Stimulated activated CD8-positive, alpha-beta memory T cell treated with anti-CD3 and anti-CD28 coated beads, Interleukin-7, amount 100 ng/mL, for 48 hours (primary cell): ENCODE data around the gene C1orf115.
"Not testable (repeated sequence)": the region's sequence is repeated elsewhere in the genome, so short reads cannot be mapped to it uniquely, and the experiment has no call there.

ENCODE experiments used
- DNase-seq, 2 donors: peaks; one replicate each; pipeline ENCODE4 v3.0.0-alpha.2; 2020; ENCODE audit warnings: low read depth in 1 of 2; ENCODE audit errors: extremely low read depth in 1 of 2

The C1orf115 gene

DNA sequence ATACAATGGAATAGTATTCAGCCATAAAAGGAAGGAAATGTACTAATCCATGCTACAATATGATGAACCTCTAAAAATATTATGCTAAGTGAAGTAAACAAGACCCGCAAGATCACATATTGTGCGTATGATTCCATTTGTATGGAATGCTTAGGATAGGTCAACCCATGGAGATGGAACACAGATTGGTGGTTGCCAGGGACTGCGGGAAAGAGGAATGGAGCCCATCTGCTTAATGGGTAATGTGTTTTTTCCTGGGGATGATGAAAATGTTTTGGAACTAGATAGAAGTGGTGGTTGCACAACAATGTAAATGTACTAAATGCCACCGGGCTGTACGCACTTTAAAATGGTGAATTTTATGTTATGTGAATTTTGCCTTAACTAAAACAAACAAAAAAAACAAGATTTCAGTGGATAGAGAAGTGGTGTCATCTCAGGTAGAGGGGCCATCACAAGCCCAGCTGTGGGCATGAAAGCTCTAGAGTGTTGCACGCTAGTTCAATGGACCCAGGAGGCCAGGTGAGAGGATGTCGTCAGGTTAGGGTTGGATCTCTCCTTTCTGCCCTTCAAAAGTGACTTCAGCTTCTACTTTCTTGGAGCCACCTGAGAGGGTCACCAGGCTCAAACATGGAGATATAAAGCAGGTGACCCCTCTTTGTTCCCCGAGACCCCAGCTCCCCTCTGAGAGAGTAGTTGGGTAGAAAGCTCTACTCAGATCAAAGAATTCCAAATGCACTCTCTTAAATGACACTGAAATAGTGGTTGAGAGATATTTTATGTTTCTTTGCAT, 2.5 kb downstream of the C1orf115 start:
- DNase-seq = no peak

DNA sequence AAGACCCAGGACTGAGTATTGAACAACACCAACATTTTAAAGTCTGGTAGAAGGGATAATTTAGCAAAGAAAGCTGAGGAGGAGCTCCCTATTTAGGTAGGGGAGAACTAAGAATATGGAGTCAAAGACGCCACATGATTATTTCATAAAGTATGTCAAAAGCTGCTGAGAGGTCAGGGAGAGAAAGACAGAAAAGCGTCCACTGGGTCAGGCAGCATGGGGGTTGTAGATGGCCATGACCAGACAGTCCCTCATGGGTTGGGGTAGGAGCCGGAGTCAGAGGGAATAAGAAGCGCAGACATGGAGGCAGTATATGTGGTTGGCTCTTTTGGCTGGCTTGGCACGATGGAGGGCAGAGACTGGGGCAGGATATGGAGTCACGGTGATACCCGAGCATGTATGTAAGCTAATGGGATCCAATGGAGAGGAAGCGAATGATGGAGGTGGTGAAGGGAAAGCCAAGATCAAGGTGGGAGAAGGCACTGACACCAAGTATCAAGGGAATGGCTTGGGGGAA, 4.8 kb downstream of the C1orf115 start:
- DNase-seq = no peak

DNA sequence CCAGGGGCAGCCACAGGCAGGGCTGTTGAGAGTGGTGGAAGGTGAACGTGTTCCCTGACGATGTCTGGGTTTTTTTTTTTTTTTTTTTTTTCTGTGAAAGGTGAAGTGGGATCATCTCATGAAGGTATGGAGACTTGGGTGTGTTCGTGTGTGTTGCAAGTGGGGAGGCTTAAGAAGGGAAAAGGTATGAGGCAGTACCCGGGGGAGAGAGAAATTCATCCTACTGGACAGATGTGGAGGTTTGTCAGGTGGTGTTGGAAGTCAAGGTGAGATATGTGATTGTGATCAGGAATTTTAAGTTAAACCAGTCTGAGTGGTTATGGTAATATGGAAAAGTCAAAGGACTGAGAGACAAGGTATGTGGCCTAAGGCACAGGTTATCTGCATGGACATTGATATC, 5.3 kb downstream of the C1orf115 start:
- no peak for DNase-seq

DNA sequence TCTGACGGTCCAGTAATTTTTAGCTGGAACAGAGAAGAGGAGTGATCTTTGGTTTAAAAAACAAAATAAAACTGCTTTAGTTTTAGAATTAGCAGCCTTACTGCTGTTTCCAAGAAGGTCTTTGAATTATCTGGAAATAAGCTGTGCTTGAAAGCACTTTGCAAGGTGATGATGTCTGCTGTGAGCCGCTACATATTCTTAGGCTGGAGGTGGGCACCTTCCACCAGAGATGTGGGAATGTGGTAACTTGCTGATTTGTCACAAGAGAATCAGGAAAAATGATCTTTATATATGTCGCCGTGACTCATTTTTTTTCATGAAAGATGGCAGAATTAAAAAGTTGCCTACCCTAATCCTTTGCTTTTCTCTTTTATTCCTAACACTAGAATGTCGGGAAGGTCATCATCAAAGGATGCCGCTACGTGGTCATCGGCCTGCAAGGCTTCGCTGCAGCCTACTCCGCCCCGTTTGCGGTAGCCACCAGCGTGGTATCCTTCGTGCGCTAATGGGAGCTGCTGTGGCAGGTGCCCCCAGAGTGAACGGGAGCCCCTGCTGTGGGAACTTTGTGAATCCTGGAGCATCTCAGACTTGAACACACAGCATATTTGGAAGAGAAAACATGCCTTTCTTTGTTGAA, 6.2 kb downstream of the C1orf115 start:
- DNase-seq = no peak

DNA sequence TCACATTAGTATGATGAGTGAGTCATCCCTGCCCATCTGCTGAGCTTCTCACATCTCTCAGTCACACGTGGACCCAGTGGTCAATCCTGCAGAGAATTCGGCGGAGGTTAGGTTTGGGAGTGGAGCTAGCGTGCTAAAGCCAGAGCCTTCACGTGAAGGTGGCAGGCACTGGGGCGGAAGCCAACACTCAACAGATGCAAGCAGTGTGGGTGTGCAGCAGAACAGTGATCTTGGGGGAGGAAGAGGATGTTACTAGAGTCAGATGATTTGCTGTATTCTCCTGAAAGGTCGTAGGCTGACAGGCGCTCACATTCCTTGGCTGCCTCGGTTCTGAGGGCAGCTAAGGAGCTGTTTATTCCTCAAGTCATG, 6.7 kb downstream of the C1orf115 start:
- no peak for DNase-seq

DNA sequence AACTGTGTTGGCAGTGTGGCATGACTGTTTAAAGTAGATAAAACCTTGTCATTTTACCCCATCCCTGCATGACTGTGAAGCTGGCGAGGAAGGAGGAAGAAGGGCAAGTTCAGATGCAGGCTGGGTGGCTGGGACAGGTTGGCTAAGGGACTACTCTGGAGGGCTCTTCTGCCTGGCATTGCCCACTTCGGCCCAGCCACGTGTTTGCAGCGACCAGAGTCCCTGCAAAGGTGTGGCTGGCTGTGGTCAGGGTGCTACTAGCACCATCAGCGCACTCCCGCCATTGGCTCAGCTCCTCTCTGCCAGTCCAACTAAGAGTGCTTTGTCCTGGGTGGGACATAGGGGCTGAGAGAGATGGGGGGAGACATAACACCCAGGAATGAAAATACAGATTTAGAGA, 7.2 kb downstream of the C1orf115 start:
- no peak for DNase-seq

DNA sequence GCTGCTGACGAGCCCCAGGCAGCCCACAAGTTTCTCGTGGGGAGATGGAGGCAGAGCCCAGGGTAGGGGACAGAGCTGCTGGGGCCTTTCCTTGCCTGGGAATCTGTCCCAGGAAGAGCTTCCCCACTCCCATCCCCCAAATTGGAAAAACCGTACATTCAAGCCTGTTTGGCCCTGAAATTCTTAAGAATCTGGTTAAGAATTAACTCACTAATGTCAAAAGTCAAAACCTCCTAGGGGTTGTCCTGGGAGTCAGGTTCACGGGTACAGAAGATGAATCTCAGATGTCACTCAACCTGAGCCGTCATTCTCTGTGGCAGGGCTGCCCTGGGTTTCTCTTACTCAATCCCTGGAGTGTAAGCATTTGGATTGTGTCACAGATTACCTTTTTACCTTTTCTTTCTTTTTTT, 8.4 kb downstream of the C1orf115 start:
- no peak for DNase-seq

DNA sequence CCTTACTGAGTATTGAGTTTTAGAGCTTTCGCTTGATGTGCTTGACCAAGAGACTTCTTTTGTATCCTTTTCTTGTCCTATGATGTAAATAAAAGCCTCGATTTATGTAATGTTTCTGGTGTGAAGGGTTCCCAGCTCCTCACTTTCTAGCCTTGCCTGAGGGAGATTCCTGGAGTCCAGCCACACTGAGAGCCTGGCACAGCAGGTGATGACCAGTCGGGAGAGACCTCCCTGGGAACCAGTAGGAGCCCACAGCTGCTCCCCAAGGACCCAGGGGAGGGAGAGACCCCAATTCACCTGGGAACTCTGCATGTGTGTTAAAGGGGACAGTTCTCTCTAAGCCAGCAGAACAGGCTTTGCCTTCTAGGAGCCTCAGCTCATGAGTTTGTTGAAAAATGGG, 8.9 kb downstream of the C1orf115 start:
- DNase-seq = no peak

DNA sequence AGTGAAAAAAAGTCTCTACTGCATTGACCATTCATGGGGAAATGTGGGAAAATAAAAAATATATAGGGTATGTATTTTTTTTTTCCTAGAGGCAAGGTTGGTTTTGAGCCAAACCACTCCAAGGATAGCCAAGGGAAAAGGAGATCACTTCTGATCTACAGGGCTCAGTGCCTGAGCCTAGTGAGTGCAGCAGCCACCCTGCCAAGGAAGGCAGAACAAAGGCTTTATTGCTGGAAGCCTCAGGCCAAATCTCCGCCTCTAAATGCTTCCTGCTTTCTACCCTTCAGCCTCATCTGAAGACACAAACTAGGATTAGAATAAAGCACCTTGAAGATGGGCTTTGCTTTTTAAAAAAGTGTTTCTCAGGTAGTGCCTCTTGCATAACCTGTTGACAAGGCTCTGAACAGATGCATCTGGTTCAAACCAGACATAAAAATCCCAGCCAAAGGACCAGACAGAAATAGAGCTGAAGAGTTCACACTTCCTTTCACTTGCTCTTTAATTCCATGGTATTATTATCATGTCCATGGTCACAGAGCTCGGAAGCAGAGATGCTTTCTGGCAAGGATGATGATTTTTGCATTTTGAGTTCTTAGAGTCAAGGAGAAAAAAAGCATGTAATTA, 10.5 kb downstream of the C1orf115 start:
- no peak for DNase-seq

DNA sequence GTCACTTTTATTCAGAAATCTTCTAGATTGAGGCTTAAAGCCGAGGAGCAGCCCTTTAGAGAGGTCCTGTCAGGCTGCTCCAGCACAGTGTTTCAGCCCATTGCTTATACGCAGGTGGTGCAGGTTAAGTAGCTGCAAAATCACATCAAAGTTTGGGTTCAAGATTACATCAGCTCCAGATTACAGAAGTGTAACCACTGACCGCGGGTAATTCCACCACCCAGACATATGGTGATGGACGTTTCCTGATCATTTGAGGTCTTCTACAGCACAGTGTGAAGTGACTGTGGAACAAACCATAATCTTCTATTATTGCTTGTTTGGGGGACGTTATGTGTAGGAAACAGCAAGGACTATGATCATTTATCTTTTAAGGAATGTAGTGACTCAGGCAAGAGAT, 11.8 kb downstream of the C1orf115 start:
- no peak for DNase-seq

DNA sequence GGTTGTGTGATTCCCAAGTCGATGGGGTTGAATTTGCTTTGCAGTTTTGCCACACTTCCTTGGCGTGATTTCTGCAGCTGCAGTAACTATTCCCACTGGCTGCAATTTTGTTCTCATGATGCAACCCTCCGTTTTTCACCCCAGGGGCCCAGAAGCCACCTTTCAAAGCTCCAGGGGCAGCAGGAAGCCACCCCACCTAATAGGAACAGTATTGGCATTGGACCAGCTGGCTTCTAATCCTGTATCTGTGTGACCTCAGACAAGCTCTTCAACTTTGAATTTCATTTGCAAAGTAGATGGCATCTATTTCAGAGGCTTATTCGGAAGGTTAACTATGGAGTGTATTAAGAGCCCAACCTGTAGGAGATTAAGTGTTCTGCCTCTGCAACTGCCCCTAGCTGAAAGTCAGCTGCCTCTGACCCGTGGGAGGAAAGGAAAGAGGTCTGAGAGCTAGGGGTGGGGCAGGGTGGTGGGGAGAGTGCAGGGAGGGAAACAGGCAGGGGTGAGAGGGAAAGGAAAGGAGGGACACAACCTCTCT, 12.6 kb downstream of the C1orf115 start:
- DNase-seq = no peak

DNA sequence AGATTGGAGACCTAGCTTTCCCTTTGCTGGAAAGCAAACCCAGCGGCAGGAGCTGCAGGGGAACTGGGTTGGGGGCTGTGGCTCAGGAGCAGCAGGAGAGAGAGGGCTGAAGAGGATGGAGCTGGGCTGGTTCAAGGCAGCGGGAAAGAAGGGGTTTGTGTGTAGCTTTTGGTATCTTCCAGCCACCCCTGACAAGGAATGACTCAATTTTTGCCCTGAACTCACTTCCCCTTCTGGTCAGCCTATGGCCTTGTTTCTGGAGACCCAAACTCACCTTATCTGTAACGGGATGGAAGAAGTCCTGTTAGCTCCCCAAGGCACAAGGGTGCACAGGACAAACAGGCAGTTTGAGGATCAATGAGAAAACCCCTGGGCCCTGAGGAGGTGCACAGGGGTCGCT, 13.1 kb downstream of the C1orf115 start:
- DNase-seq = no peak

DNA sequence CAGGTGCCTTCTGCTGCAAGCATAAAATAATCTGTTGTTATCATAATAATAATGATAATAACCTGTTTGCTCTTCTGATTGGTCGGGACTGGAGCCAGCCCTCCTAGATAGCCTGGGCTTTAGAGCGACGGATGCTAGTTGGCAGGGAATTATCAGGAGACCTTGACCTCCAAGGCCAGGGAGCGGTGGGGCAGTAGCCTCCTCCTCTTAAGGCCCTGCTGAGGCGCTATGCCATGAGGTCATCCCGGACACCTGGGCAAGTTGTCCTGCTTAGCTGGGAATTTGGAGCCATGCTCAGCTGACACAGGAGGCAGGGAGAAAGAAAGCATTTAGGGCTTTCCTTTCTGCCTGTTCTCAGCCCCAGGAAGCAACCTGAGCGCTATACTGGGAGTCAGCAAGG, 15.6 kb downstream of the C1orf115 start:
- no peak for DNase-seq

DNA sequence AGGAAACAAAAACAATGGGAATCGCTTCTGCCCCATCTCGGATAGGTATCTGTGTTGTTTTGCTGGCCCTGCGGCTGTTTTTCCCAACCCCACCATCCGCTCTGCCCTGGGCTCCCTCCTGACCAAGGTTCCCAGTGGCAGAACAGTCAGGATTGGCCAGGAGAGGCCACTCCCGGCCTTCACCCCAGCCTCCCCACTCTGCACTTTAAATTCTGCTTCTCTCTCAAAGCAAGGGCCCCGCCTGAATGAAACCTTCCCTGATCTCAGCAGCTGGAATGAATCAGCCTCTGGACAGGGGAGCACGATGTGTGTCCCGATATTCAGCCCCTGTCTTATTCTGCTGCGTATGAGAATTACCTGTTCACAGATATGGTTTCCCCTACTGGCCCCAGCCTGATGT, 16.3 kb downstream of the C1orf115 start:
- DNase-seq = no peak

DNA sequence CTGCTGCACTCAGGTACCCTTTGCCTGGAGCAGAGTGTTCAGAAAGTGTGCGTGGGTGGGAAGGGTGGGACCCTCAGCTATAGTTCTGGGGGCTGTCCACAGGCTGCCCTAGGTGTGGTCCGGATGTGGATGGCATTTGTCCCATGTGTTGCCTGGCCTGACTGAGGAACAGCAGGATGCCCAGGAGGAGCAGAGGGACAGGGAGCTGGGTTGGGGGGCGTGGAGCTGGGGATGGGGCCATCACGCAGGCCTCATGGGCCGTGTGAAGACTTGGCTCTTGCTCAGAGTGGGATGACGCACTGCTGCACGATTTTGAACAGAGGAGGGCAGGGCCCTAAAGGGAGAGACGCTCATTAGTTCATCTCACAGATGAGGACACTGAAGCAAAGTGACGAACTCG, 17.0 kb downstream of the C1orf115 start:
- no peak for DNase-seq

DNA sequence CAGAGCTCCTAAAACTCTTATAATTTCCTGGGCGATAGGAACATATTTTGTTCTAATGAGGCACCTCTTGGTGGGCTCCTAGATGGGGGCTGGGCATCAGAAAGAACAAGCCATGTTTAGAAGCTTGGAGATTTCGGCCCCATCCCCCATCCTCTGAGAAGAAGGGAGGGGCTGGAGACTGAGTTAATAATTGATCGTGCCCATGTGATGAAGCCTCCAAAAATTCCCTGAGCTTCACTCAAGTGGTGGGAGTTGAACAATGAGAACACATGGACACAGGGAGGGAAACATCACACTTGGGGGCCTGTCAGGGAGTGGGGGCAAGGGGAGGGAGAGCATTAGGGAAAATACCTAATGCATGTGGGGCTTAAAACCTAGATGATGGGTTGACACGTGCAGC, 18.1 kb downstream of the C1orf115 start:
- no peak for DNase-seq

DNA sequence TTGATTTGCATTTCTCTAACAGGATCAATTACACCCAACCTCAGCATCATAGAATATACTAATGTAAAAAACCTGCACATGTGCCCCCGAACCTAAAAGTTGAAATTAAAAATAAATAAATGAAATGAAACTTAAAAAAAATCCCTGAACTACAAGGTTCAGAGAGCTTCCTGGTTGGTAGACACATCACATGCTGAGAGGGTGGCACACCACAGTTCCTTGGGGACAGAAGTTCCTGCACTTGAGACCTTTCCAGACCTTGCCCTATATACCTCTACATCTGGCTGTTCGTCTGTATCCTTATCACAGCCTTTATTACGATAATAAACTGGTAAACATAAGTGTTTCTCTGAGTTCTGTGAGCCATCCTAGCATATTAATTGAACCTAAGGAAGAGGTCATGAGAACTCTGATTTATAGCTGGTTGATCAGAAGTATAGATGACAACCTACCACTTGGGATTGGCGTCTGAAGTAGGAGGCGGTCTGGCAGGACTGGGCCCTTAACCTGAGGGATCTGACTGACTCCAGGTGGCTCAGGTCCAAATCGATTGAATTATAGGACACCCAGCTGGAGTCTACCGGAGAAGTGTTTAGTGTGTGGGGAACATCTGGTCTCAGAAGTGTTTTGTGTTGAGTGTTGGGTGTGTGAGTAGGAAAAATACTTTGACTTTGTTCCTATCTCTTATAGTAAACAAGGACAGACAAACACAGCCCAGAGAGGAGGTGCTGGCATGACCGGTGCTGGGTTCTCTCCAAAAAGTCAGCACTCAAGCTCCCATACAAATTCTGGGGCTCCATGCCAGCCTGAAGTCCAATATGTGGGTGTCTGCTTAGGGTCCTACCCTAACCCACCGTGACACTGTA, 19.0 kb downstream of the C1orf115 start:
- DNase-seq = no peak

DNA sequence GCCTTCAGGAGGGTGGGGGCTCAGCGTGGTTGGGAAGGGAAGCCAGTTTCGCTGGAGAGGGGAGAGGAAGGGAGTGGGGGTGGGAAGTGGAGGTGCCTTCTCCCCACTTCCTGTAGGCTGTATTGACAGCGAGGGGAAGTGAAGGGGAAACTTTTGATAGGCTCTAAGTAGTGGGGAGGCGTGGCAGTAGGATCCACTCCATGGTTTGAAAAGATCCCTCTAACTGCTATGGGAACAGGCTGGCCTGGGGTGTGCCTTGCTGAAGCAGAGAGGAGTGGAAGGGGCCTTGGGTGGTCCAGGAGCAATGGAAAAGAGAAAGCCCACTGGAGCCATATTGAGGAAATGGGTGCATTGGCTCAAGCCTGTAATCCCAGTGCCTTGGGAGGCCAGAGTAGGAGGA, 20.2 kb downstream of the C1orf115 start:
- no peak for DNase-seq

DNA sequence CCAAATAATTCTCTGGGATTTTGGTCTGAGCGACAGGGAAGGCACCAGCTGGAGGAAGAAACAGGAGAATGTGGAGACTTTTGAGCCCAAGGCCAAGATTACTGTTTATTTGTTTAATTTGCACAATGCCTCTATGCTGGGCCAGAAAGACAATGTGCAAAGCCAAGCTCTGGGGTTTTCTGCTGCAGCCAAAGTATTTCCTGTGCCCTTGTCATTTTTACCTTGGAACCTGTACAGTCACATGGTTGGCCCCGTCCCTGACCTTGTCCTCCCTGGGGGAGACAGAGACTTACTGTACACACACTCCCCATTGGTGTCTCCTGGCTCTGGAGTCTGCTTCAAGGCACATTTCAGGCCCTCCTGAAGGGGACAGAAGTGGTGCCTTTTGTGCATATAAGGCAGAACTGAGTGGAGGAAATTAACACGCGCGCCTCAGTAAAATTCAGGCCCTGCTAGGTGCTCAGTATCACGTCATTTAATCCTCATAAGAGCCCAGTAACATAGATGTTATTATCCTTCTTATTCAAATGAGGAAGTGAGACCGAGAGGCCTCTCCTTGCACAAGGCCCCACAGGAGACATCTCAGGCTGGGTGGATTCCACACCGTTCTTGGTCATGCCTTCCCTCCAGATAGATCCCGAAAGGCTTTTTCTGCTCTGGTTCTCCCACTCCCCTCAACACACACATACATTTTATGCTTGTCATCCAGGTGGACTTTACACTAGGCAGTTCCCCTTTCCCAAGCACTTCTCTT, 21.1 kb downstream of the C1orf115 start:
- no peak for DNase-seq

DNA sequence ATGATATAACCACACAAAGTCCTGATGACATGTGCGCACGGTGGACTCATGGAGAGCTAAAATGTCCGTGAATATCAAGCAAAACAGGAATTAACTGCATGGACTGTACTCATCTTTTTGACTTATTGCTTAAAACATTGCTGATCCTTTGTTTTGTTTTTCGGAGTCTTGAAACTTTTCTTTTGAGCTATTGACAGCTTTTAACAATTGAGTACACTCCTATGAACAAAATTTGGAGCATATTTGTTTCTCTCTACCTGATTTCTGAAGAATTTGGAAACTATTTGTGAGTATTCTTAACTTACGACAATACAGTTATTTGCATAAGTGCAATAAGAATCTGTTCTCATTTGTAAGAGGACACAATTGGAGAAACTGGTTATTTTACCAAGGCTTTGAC, 25.8 kb downstream of the C1orf115 start:
- DNase-seq = not testable (repeated sequence)
